SH-SY5Y (cell line): ENCODE measurements around the gene ZSCAN4.

Experiments
- GATA2 ChIP-seq: IDR thresholded peaks from 2 replicates; pipeline ENCODE4 v1.6.1; 2011; ENCODE audit warnings: mild to moderate bottlenecking, low read depth, low read length
- GATA3 ChIP-seq: IDR thresholded peaks from 2 replicates; pipeline ENCODE4 v1.6.1; 2011; ENCODE audit warnings: low read depth, mild to moderate bottlenecking, low read length, moderate library complexity

Gene ZSCAN4

GRCh38 chr19:57664269-57665127 lies 4.2 kb upstream of the ZSCAN4 start:
- TF ChIP-seq GATA2 (no peak), GATA3 (no peak)

- no peak for TF ChIP-seq GATA2
- no peak for TF ChIP-seq GATA3
Measured at GRCh38 chr19:57665261-57665806, 3.4 kb upstream of the ZSCAN4 start.

- no peak for TF ChIP-seq GATA3
- no peak for TF ChIP-seq GATA2
Measured at GRCh38 chr19:57667228-57667627, 1.5 kb upstream of the ZSCAN4 start.

- no peak for TF ChIP-seq GATA2
- no peak for TF ChIP-seq GATA3
Measured at GRCh38 chr19:57671124-57671895, 2.6 kb downstream of the ZSCAN4 start.

GRCh38 chr19:57672466-57672865 lies 3.7 kb downstream of the ZSCAN4 start:
- no peak for TF ChIP-seq GATA3
- TF ChIP-seq GATA2 = no peak

GRCh38 chr19:57675881-57676280 lies 7.1 kb downstream of the ZSCAN4 start:
- no peak for TF ChIP-seq GATA2
- TF ChIP-seq GATA3 = no peak

GRCh38 chr19:57682226-57682766 lies 13.6 kb downstream of the ZSCAN4 start:
- TF ChIP-seq GATA3 (no peak), GATA2 (no peak)

- TF ChIP-seq GATA2 (no peak), GATA3 (no peak)
Measured at GRCh38 chr19:57686727-57687126, 18.0 kb downstream of the ZSCAN4 start.

GRCh38 chr19:57687363-57688010 lies 18.8 kb downstream of the ZSCAN4 start:
- TF ChIP-seq GATA3 = no peak
- no peak for TF ChIP-seq GATA2

- no peak for TF ChIP-seq GATA2
- TF ChIP-seq GATA3 = no peak
Measured at GRCh38 chr19:57688011-57688763, 19.5 kb downstream of the ZSCAN4 start.

- TF ChIP-seq GATA3 (no peak), GATA2 (no peak)
Measured at GRCh38 chr19:57689750-57690149, 21.0 kb downstream of the ZSCAN4 start.

GRCh38 chr19:57701625-57702024 lies 32.9 kb downstream of the ZSCAN4 start:
- TF ChIP-seq GATA2 = no peak
- no peak for TF ChIP-seq GATA3

GRCh38 chr19:57706346-57706745 lies 37.6 kb downstream of the ZSCAN4 start:
- TF ChIP-seq GATA3 = no peak
- no peak for TF ChIP-seq GATA2
